GM23338 (cell line): Measurements from ENCODE around the gene CDC42EP2.

ENCODE experiments used
- CREB1 ChIP-seq: fragments of 250-450 bp; sonication (Bioruptor Pico); IDR thresholded peaks from 2 replicates; pipeline ENCODE4 v1.5.0; 2020; ENCODE audit warnings: low read depth, mild to moderate bottlenecking, moderate library complexity
- CTCF ChIP-seq, 2 experiments: fragments of 200-600 bp in 1 of 2; sonication (generic) in 1 of 2; conservative IDR thresholded peaks; 2 replicates each; pipeline versions ENCODE4 v1.5.1 to v1.6.1; 2016 to 2017; ENCODE audit warnings: antibody characterized with exemption in 2 of 2, low read depth in 2 of 2, mild to moderate bottlenecking in 2 of 2, moderate library complexity in 1 of 2
- ETS1 ChIP-seq: IDR thresholded peaks from 2 replicates; pipeline ENCODE4 v1.6.1; 2016; ENCODE audit warnings: antibody characterized with exemption
- EZH2 ChIP-seq: fragments of 200-600 bp; sonication (generic); IDR thresholded peaks from one replicate; pipeline ENCODE4 v1.8.0; 2017; ENCODE audit warnings: antibody characterized with exemption, mild to moderate bottlenecking, low read depth; ENCODE audit not compliant: unreplicated experiment
- EZH2phosphoT487 ChIP-seq: fragments of 200-600 bp; sonication (generic); IDR thresholded peaks from one replicate; pipeline ENCODE4 v1.8.1; 2018; ENCODE audit warnings: antibody characterized with exemption; ENCODE audit not compliant: unreplicated experiment
- JUNB ChIP-seq: IDR thresholded peaks from one replicate; pipeline ENCODE4 v1.6.1; 2016; ENCODE audit warnings: antibody characterized with exemption; ENCODE audit not compliant: unreplicated experiment
- NANOG ChIP-seq: IDR thresholded peaks from 2 replicates; pipeline ENCODE4 v1.6.1; 2016; ENCODE audit warnings: antibody characterized with exemption, borderline replicate concordance
- POLR2AphosphoS5 ChIP-seq: IDR thresholded peaks from 2 replicates; pipeline ENCODE4 v1.6.1; 2016; ENCODE audit warnings: antibody characterized with exemption, low read depth
- REST ChIP-seq: IDR thresholded peaks from one replicate; pipeline ENCODE4 v1.6.1; 2018; ENCODE audit warnings: antibody characterized with exemption; ENCODE audit not compliant: unreplicated experiment
- STAT1 ChIP-seq: IDR thresholded peaks from one replicate; pipeline ENCODE4 v1.6.1; 2016; ENCODE audit warnings: antibody characterized with exemption; ENCODE audit not compliant: unreplicated experiment
- ZNF114 ChIP-seq: fragments of 250-450 bp; sonication (Bioruptor Pico); IDR thresholded peaks from 2 replicates; pipeline ENCODE4 v1.5.0; 2020; ENCODE audit warnings: mild to moderate bottlenecking, moderate library complexity
- ZNF331 ChIP-seq: fragments of 250-450 bp; sonication (Bioruptor Pico); IDR thresholded peaks from 2 replicates; pipeline ENCODE4 v1.5.0; 2020; ENCODE audit warnings: low read depth, mild to moderate bottlenecking, moderate library complexity
- ZNF462 ChIP-seq: fragments of 250-450 bp; sonication (Bioruptor Pico); IDR thresholded peaks from 2 replicates; pipeline ENCODE4 v1.5.0; 2020; ENCODE audit warnings: mild to moderate bottlenecking, moderate library complexity

GRCh38 chr11:65307298-65308229, 7.1 kb upstream of the CDC42EP2 start:
- TF ChIP-seq CREB1 (CRISPR knock-in tag) (no peak), ZNF331 (no peak), POLR2AphosphoS5 (no peak), CTCF (conservative IDR thresholded peaks at IDR 0.05; ENCODE audit: low read depth in 2 of 2) (no peak), EZH2 (no peak), EZH2phosphoT487 (no peak), REST (no peak), NANOG (no peak), STAT1 (no peak), ZNF114 (CRISPR knock-in tag) (no peak), ZNF462 (no peak), ETS1 (no peak), JUNB (no peak)
